Stimulated activated CD4-positive, alpha-beta T cell treated with anti-CD3 and anti-CD28 coated beads, Interleukin-4, amount 100 ng/mL, for 4 hours (primary cell): Measurements from ENCODE around the gene ACTA2.
"Not testable (repeated sequence)": the region's sequence is repeated elsewhere in the genome, so short reads cannot be mapped to it uniquely, and the experiment has no call there.

ENCODE experiments used
- DNase-seq, 2 experiments: peaks; one replicate each; pipeline ENCODE4 v3.0.0-alpha.2; 2020

Gene ACTA2

DNA sequence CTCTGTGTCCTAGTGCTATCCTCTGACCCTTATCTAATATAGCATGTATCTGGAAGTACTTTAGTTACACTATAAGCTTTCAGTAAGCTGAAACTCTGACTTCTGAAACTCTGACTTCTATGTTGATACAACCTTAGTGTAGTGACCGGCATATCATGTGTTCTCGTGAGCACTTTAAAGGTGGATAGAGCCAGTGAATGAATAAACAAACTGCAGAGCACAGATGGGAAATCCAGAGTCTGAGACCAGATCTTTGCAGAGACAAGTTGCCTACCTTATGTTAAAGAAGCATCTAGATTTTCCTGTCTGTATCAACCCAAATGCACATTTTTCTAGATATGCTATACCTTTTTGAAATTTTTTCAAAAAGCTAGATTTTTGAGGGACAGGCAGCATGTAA lies 3.5 kb downstream of the ACTA2 start:
- DNase-seq, result no peak

- no peak for DNase-seq
Measured at GRCh38 chr10:88946965-88947590, 5.5 kb downstream of the ACTA2 start.

DNA sequence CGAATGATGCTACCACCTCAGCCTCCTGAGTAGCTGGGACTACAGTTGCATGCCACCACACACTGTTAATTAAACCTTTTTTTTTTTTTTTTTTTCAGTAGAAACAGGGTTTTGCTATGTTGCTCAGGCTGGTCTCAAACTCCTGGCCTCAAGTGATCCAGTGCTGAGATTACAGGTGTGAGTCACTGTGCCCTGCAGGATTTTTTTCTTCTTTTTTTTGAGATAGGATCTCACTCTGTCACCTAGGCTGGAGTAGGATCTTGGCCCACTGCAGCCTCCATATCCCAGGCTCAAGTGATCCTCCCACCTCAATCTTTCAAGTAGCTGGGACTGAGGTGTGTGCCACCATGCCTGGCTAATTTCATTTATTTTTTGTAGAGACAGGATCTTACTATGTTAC lies 6.4 kb downstream of the ACTA2 start:
- no peak for DNase-seq

DNA sequence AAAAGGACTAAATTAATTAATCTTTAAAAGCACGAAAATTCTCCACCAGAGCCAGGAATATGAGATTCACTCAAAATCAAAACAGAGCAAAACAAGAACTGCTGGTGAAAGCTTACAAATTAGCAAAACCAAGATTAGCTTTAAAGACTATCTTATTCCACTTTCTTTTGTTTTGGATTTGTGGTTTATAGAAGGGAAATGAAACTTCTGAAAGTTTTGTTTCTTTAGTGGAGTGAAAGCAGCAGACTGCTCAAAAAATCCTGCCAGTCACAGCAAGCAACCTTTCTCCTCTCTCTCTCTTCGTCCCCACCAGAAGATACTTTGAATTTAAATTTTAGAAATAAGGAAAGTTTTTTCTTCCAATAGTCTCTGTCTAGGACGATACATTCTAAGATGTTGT lies 7.8 kb downstream of the ACTA2 start:
- no peak for DNase-seq

DNA sequence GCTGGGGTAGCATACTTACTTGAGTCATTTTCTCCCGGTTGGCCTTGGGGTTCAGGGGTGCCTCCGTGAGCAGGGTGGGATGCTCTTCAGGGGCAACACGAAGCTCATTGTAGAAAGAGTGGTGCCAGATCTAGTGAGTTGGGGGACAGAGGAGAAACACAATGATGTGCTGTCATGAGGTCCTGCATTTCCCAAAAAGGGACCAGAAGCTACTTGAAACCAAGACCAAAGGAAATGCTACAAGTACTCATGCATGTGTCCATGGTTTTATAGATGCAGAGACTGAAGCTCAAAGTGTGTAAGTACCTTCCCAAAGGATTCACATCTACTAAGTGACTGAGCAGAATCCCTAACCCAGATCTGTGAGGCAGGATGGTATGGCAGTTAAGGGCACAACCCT lies 8.8 kb downstream of the ACTA2 start:
- DNase-seq, result no peak

- DNase-seq, result no peak
Measured at GRCh38 chr10:88941026-88941425, 11.5 kb downstream of the ACTA2 start.

GRCh38 chr10:88938938-88939337 lies 13.6 kb downstream of the ACTA2 start:
- no peak for DNase-seq

- no peak for DNase-seq
Measured at GRCh38 chr10:88938039-88938438, 14.5 kb downstream of the ACTA2 start.

- DNase-seq, result no peak
Measured at GRCh38 chr10:88936656-88937055, 15.9 kb downstream of the ACTA2 start.

GRCh38 chr10:88934900-88935672 lies 17.5 kb downstream of the ACTA2 start:
- DNase-seq, result peak; percentile 60 to 69

- DNase-seq, result no peak
Measured at GRCh38 chr10:88933564-88933963, 19.0 kb downstream of the ACTA2 start.

- DNase-seq, result peak in 1 of 2 experiments; percentile 36
Measured at GRCh38 chr10:88932539-88933256, 19.9 kb downstream of the ACTA2 start.

DNA sequence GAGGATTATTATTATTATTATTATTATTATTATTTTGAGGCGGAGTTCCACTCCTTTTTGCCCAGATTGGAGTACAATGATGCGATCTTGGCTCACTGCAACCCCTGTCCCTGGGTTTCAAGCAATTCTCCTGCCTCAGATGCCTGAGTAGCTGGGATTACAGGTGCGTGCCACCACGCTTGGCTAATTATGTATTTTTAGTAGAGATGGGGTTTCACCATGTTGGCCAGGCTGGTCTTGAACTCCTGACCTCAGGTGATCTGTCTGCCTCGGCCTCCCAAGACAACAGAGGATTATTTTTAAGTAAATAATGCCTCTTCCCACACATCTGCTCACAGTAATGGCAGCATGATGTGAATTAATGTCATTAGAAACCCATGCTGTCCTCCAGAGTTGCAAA lies 20.5 kb downstream of the ACTA2 start:
- DNase-seq, result not testable (repeated sequence)

- DNase-seq, result no peak
Measured at GRCh38 chr10:88931548-88931947, 21.0 kb downstream of the ACTA2 start.

DNA sequence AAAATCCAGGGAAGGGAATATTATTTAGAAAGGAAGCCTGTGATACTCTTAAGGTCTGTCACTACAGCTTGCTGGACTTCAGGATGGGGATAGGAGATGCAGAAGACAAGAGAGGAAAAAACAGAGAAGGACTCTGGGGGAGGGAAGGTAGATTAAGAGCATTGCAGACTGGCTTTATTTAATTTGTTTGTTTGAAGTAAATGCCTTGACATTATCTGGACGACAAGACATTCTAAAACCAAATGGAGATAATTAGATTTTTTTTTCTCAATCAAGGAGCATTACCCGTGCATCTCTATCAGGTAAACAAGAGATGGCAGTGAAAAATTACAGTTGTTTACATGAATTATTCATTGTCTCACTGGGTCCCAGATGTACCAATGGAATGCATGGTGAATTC lies 24.3 kb downstream of the ACTA2 start:
- no peak for DNase-seq

DNA sequence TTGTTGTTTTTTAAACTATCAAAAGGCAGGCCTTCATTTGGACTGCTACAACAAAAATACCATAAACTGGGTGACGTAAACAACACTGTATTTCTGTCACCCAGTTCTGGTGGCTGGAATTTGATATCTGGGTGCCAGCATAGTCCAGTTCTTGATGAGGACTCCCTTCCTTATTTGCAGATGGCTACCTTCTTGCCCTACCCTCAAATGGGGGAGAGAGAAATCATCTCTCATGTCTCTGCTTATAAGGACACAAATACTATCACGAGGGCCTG lies 25.2 kb downstream of the ACTA2 start:
- no peak for DNase-seq

DNA sequence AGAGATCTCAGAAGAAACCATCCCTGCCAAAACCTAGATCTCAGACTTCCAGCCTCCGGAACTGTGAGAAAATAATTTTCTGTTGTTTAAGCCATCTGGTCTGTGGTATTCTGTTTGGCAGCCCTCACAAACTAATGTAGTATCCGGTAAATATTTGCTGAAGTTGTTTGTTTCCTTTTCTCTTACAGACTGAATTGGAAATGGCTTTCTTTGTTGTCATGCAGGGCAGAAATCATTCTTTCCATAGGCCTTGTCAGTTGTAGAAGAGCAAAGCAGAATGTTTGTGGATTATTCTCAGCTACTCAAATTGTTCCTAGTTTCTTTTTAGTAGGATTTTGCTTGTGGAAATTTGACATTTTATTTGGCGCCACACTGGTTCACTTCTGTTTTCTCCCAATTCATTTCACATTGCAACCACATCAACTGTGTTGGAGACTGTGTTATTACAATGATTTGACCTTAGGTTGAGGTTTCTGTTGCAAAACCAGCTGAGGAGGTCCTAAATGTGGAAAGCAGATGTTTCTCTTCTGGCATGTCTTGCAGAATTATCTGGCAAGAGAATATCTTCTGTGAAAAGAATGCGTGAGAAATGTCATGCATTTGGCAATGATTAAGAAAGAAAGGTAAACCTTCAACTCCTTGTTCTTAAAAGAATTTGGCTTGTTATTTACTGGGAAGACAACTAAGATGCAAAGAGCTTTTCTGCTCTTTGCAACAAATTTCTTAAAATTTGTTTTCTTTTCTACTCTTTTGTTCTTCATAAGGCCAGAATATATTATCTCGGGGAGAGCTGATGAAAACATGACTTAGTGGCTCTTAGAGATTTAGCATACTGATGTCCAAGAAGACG lies 25.8 kb downstream of the ACTA2 start:
- DNase-seq, result no peak

- no peak for DNase-seq
Measured at GRCh38 chr10:88923520-88923919, 29.1 kb downstream of the ACTA2 start.

- DNase-seq, result no peak
Measured at GRCh38 chr10:88922041-88922440, 30.5 kb downstream of the ACTA2 start.

DNA sequence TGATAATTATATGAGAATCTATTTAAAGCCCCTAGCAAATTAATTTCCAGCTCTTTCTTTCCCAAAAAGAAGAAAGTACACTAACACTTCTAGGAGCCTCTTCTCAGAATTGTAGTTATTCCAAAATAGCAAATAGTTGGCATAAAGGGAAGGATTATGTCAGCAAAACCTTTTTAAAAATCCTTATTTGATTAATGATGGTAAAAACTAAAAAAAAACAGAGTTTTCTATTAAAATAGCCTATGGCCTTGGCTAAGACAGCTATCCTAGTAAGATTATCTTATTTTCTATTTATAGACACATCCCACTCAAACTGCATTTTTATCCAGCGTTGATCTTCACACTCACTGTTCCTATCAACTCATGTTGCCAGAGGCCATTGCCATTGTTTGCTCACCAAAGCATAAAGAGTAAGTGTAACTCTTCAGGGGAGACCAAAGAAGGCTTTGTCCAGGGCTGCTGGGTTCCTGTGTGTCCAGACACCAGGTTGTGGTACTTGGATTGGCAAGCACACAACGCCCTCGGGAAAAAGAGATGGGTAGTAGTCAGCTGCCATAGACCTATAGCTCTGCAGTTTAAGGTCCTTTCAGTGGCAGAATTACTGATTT lies 31.5 kb downstream of the ACTA2 start:
- no peak for DNase-seq

- no peak for DNase-seq
Measured at GRCh38 chr10:88920198-88920597, 32.4 kb downstream of the ACTA2 start.

DNA sequence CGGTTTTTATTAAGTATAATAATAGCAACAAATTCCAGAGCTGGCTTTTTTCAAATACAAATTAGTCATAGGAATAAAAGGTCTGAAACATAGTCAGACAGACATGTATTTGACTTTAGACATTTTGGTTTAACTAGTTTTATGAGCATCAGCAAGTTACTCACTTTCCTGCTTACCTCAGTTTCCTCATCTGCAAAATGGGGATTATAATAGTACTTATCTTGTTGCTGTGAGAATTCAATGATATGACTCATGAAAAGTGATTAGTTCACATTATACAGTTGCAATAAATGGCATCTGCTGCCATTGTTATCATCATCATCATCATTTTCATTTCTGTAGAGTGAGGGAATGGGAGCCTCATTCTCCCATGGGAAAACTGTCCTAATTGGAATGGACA lies 33.5 kb downstream of the ACTA2 start:
- no peak for DNase-seq
